ENCODE measurements around the gene ADGRV1.
"Not testable (repeated sequence)": the region's sequence is repeated elsewhere in the genome, so short reads cannot be mapped to it uniquely, and the experiment has no call there.

ADGRV1 gene

GRCh38 chr5:90759119-90759518 is 200.5 kb downstream of the ADGRV1 start:
- no peak for DNase-seq

DNA sequence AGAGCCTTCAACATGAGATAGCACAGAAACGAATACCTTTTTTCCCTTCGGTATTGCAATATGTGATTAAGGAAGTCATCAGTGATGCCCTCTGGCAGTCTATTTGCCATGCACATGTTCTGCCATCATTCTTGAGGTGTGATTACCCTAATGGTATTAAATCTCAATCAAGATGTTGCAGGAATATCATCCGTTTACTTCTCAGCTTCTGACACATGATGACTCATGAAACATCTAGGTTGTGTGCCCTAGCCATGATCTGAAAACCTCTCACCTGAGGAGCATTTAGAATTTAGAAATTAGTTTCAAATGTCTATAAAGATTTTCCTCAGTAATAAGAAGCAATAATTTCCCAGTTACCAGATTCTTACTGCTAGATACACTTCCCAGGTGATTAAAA is 209.1 kb downstream of the ADGRV1 start:
- no peak for DNase-seq

DNA sequence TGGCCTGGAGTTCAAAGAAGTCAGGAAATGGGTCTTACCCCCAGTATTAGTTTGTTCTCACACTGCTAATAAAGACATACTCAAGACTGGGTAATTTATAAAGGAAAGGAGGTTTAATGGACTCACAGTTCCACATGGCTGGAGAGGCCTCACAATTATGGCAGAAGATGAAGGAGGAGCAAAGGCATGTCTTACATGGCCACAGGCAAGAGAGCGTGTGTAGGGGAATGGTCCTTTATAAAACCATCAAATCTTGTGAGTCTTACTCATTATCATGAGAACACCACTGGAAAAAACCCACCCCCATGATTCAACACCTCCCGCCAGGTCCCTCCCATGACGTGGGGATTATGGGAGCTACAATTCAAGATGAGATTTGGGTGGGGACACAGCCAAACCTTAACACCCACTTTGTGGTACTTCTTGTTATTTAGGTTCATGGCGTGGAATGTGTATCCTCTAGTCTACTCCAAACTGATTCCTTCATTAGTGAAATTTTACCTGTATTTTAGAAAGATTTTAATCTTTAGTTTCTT is 211.5 kb downstream of the ADGRV1 start:
- not testable (repeated sequence) for DNase-seq

DNA sequence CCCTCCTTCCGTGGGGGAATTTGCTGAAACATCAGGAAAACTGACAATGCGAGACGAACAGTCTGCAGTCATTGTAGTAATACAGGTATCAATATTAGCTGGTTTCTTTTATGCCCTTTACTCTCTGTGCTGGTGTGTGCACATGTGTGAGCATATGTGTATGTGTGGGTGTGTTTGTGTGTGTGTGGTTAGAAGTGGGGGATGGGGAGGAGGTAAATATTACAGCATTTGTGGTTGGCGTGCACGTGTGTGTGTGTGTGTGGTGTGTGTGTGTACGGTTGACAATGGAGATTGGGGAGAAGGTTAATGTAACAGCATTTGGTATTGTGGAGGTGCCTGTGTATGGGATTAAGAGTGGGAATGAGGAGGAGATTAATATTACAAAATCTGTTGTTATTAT is 219.4 kb downstream of the ADGRV1 start:
- DNase-seq = no peak

DNA sequence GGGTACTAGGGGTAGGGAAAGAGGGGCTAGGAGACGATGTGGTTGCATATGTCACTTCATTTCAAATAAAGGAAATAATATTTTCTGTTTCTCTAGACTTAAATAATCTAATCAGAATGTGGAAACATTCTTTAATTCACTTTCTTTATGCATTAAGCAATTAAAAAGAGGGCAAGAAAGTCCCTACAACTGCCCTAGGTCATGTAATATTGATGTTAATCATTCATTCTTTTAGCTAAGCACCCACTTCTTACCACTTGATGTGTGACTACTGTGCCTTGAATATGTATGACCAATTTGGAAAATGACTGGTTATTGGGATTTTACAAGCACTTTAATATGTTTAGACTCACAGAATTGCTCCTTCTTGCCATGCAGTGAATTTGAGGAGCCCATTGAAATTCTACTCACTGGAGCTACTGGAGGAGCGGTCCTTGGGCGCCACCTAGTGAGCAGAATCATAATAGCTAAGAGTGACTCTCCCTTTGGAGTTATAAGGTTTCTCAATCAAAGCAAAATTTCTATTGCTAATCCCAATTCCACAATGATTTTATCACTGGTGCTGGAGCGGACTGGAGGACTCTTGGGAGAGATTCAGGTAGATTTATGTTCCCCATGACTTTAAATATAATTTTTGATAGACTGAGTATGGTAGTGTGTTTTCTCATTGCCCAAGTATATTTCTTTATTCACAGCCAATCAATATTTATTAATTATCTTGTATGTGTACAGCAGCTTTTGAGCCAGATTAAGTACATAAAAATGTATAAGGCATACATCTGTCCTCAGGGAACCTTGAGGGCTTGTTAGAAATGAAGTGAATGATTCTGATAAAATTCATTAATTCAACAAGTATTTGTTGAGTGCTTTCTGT is 225.1 kb downstream of the ADGRV1 start:
- DNase-seq = peak; percentile 67

DNA sequence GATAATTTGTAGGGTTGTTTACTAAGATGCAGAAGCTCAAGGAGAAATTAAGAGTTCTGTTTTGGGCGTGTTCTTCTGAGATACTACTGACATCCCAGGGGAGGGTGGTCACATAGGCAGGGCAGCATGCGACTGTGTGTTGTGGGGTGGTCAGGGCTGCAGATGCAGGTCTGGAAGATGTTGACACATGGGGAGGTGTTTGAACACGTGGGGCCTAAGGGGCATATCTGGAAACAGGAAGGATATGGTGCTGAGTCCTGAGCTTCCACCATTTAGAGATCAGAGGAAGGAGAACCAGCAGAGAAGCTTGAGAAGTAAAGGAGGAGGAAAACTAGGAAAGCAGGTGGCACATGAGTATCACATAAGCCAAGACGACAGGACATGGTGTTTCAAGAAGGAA is 228.2 kb downstream of the ADGRV1 start:
- DNase-seq = no peak

GRCh38 chr5:90792725-90793124 is 234.1 kb downstream of the ADGRV1 start:
- no peak for DNase-seq

- no peak for DNase-seq
Observed at GRCh38 chr5:90793183-90793582, 234.6 kb downstream of the ADGRV1 start.

GRCh38 chr5:90796919-90797318 is 238.3 kb downstream of the ADGRV1 start:
- not testable (repeated sequence) for DNase-seq

GRCh38 chr5:90800082-90800481 is 241.5 kb downstream of the ADGRV1 start:
- not testable (repeated sequence) for DNase-seq

GRCh38 chr5:90800515-90800914 is 241.9 kb downstream of the ADGRV1 start:
- not testable (repeated sequence) for DNase-seq

DNA sequence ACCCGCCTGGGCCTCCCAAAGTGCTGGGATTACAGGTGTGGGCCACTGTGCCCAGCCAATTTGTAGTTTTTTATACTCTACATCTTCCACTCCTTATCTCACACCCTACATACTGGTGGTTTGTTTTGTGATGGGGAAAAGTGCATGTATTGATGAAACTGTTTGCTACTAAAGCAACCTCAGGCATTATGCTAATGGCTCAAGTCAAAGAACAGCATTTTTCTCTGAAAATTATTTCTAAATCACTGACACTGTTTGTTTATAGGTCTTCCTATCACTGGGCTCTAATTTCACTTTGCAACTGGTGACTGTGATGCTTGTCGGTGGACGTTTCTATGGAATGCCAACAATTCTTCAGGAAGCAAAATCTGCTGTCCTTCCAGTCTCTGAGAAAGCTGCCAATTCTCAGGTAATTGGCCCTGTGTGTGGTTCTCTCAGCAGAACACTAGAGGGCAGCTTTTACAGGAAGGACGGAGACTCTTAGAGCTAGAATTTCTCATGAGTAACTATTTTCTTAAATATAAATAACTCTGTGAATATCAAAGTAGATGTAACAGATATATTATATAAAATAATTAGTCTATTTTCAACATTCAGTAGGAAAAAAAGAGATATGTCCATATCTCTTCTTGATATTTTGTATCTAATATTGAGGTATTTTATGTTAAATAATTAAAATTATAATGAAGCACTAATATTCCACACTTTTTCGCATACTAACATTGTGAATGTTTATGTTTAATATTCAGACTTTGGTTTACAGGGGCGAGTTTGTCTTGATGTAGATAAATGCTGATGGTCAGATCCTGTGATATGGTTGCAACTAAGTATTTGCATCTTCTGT is 244.1 kb downstream of the ADGRV1 start:
- DNase-seq = peak; percentile 29

GRCh38 chr5:90803381-90803780 is 244.8 kb downstream of the ADGRV1 start:
- DNase-seq = no peak

- DNase-seq = no peak
Observed at GRCh38 chr5:90803876-90804275, 245.3 kb downstream of the ADGRV1 start.

- DNase-seq = no peak
Observed at GRCh38 chr5:90807496-90807895, 248.9 kb downstream of the ADGRV1 start.

GRCh38 chr5:90809311-90810056 is 250.9 kb downstream of the ADGRV1 start:
- no peak for DNase-seq

- DNase-seq = no peak
Observed at GRCh38 chr5:90810211-90810610, 251.6 kb downstream of the ADGRV1 start.

GRCh38 chr5:90813392-90813791 is 254.8 kb downstream of the ADGRV1 start:
- no peak for DNase-seq

- not testable (repeated sequence) for DNase-seq
Observed at GRCh38 chr5:90822062-90822461, 263.5 kb downstream of the ADGRV1 start.

DNA sequence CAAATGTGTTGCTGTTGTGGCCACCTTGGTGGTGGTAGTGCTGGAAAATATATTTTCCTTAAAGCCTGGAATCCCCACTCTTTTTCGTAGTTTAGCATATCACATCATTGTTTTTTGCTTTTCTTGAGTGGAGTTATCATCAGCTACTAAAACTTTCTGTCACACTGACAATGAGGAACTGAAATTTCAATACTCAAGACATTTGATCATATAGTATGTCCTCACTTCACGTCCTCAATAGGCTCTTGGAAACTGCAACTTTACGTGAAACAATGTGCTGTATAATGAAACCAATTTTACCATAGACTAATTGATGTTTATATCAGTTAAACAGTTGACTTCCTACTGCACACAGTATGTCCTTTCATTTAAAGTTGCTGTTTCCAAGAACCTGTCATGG is 265.8 kb downstream of the ADGRV1 start:
- no peak for DNase-seq

GRCh38 chr5:90830058-90830457 is 271.5 kb downstream of the ADGRV1 start:
- no peak for DNase-seq

- DNase-seq = no peak
Observed at GRCh38 chr5:90833753-90834152, 275.2 kb downstream of the ADGRV1 start.

DNA sequence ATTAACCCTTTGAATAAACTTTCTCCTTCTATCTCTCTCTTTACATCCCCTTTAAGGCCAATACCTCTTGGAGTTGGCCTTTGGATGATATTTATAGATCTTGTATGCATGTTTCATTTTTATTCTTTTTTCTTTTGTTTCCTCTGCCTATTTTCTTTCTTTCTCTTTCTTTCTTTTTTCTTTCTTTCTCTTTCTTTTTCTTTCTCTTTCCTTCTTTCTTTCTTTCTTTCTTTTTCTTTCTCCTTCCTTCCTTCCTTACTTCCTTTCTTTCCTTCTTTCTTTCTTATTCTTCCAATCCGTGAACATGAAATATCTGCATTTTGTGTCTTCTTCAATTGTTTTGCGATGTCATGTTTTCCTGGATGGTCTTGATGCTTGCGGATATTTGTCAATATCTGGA is 276.1 kb downstream of the ADGRV1 start:
- DNase-seq = no peak

Data from hematopoietic multipotent progenitor cell treated with erythropoietin and hydrocortisone succinate and interleukin-3 and kit ligand, for 8 days (in vitro differentiated cells).